Measurements from ENCODE around the gene MKRN3. TPM values are rescaled to one million over a fixed set of nuclear protein-coding genes. Genes with fewer than 3 reads are reported as not detected.

MKRN3 gene
- total and polyA plus RNA-seq, 2 of the 8 experiments (the other 6 are each of a cell fraction or from before 2014, with no cell fraction given) = not detected

DNA sequence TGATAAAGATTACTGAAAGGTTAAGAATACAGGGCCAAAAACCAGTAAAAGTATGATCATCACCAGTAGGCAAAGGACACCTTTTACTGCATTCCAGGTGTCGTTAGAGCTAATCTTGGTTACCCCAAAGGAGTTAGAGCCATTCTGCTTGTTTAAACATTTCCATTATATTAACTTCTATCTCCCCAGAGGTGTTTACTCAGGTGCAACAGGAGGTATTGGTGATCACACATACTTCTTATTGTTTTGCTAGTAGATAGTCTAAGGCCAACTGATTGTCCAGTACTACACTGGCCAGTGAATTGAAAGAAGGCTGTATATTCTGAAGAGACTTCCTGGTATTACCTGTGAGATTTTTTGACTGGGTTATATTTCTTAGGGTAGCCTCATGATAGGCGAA, 22.8 kb downstream of the MKRN3 start:
- H2BK120ac ChIP-seq (replicated peaks; ENCODE audit: low read depth, low read length) = no peak overlapping the region
- H3K27me3 ChIP-seq (replicated peaks in 1 of 4; ENCODE audit: control insufficient read depth in 3 of 4, extremely low read depth in 1 of 4, insufficient read depth in 3 of 4, low read length in 3 of 4) = no peaks in the 10 kb centered on the region
- no peak overlapping the region for H3K4me3 ChIP-seq (ENCODE audit: extremely low read depth in 1 of 4, insufficient read depth in 2 of 4, low read depth in 3 of 4, low read length in 4 of 4)
- peaks cover 9 to 46% of the 10 kb centered on the region in 2 experiments for H3K9me3 ChIP-seq (ENCODE audit: insufficient read depth in 2 of 2, low read depth in 1 of 2, low read length in 1 of 2)
- no peak overlapping the region for H2BK12ac ChIP-seq (ENCODE audit: low read depth, low read length)
- WGBS, 2 experiments (ENCODE audit: extremely low coverage in 1 of 2, insufficient coverage in 1 of 2, insufficient read length in 1 of 2, insufficient replicate concordance in 2 of 2, low coverage in 1 of 2, low lambda C conversion rate in 2 of 2, missing lambda C conversion rate in 1 of 2) = 95% methylated on average over 2 of the region's 2 CpGs; no CpG with 5 or more reads in 1 of the 2 experiments
- no peaks in the 10 kb centered on the region for H3K36me3 ChIP-seq (ENCODE audit: control insufficient read depth in 2 of 4, insufficient read depth in 4 of 4, low read length in 3 of 4)
- no peak overlapping the region for H4K5ac ChIP-seq (ENCODE audit: insufficient read length, low read depth, low read length)
- FAIRE-seq (no peak), DNase-seq (ENCODE audit: low read depth in 1 of 2, low spot score in 2 of 2) (no peak)
- no peak overlapping the region for H3K4me2 ChIP-seq (ENCODE audit: insufficient read depth in 1 of 2, low read depth in 2 of 2, low read length in 2 of 2)
- H2BK5ac ChIP-seq (ENCODE audit: low read depth, low read length) = no peak overlapping the region
- TF ChIP-seq EP300 (IDR thresholded peaks at IDR 0.05; ENCODE audit: borderline replicate concordance in 1 of 2, low read depth in 2 of 2, low read length in 2 of 2) = no peak
- no peak for TF ChIP-seq SP4 (IDR thresholded peaks at IDR 0.05; ENCODE audit: low read length)
- TF ChIP-seq EZH2 (IDR thresholded peaks at IDR 0.05; ENCODE audit: low read depth, low read length, severe bottlenecking) = no peak
- TF ChIP-seq JUN (IDR thresholded peaks at IDR 0.05; ENCODE audit: low read depth, low read length) = no peak
- TF ChIP-seq KDM1A (IDR thresholded peaks at IDR 0.05; ENCODE audit: borderline replicate concordance, low read length) = no peak
- TF ChIP-seq, protein P1, sequence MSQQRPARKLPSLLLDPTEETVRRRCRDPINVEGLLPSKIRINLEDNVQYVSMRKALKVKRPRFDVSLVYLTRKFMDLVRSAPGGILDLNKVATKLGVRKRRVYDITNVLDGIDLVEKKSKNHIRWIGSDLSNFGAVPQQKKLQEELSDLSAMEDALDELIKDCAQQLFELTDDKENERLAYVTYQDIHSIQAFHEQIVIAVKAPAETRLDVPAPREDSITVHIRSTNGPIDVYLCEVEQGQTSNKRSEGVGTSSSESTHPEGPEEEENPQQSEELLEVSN (IDR thresholded peaks at IDR 0.05) = no peak
- TF ChIP-seq TAF1 (IDR thresholded peaks at IDR 0.05; ENCODE audit: low read depth, low read length) = no peak
- no peak for TF ChIP-seq RBBP5 (IDR thresholded peaks at IDR 0.05; ENCODE audit: borderline replicate concordance, low read depth, low read length)
- no peak for TF ChIP-seq CHD1 (IDR thresholded peaks at IDR 0.05; ENCODE audit: low read depth, low read length)
- no peak overlapping the region for H2AFZ ChIP-seq (ENCODE audit: low read length)
- no peak overlapping the region for H2BK20ac ChIP-seq (ENCODE audit: low read length)
- no peaks in the 10 kb centered on the region for H3K23me2 ChIP-seq (ENCODE audit: low read depth, low read length)
- H4K8ac ChIP-seq (ENCODE audit: extremely low read depth, insufficient read depth, low read length) = no peak overlapping the region
- no peak overlapping the region for H4K91ac ChIP-seq (replicated peaks; ENCODE audit: insufficient read length, low read length)
- no peak overlapping the region for H3K14ac ChIP-seq (ENCODE audit: insufficient read length)
- no peaks in the 10 kb centered on the region for H3K79me2 ChIP-seq (ENCODE audit: control insufficient read depth in 1 of 2, insufficient read depth in 2 of 2, low read length in 2 of 2)
- H3K27ac ChIP-seq (ENCODE audit: low read depth, low read length) = no peak overlapping the region
- ChIA-PET POLR2A (ENCODE audit: partially characterized antibody) (no interaction called here), CTCF (ENCODE audit: partially characterized antibody) (no interaction called here)
- H3K4ac ChIP-seq (replicated peaks; ENCODE audit: insufficient read length, low read depth, low read length) = no peak overlapping the region
- H4K20me1 ChIP-seq (replicated peaks in 1 of 2; ENCODE audit: control insufficient read depth in 1 of 2, insufficient read depth in 2 of 2, low read length in 2 of 2) = no peaks in the 10 kb centered on the region
- no peak overlapping the region for H3K23ac ChIP-seq (ENCODE audit: insufficient read length)
- no peak overlapping the region for H3K56ac ChIP-seq (replicated peaks; ENCODE audit: insufficient read length, low read depth, low read length)
- H3K9ac ChIP-seq (replicated peaks in 1 of 4; ENCODE audit: extremely low read depth in 1 of 4, low read depth in 3 of 4, low read length in 3 of 4) = no peak overlapping the region
- no peaks in the 10 kb centered on the region for H3K79me1 ChIP-seq (ENCODE audit: low read depth, low read length)
- H2BK15ac ChIP-seq (ENCODE audit: low read length) = no peak overlapping the region
- no peak overlapping the region for H3K18ac ChIP-seq (ENCODE audit: extremely low read depth, low read length)
- H2AK5ac ChIP-seq (ENCODE audit: low read depth, low read length) = no peak overlapping the region
- no peaks in the 10 kb centered on the region for H3K4me1 ChIP-seq (replicated peaks in 1 of 4; ENCODE audit: control insufficient read depth in 3 of 4, insufficient read depth in 4 of 4, low read length in 3 of 4)

Data from H1 (cell line).